HEK293 (cell line): ENCODE data around the gene IL23R.
A peak's percentile ranks its signal among the peaks of the same experiment; 100 is the strongest.

ENCODE experiments used
- CTCF ChIA-PET: fragments of 350-600 bp; formaldehyde crosslinking; extraction: SDS; loops from one replicate; lab custom pipeline; 2021; ENCODE audit warnings: antibody characterized with exemption; lab: Yijun Ruan, JAX
- POLR2A ChIA-PET: fragments of 300-600 bp; formaldehyde crosslinking; extraction: SDS; loops from one replicate; lab custom pipeline; 2020; ENCODE audit warnings: antibody characterized with exemption, inconsistent platforms; lab: Yijun Ruan, JAX
- H3K27ac ChIP-seq: fragments of 200-500 bp; sonication (Bioruptor generic); 2 replicates; pipeline ENCODE4 v1.5.1; 2014; ENCODE audit warnings: low read depth, low read length, control low read depth, inconsistent platforms; ENCODE audit errors: extremely low read depth
- H3K36me3 ChIP-seq, 2 experiments: fragments of 200-500 bp in 1 of 2; sonication (Bioruptor generic) in 1 of 2; 1 replicate in 1 of 2; 2 replicates in 1 of 2; pipeline ENCODE4 v1.5.1; 2014 to 2017; ENCODE audit warnings: inconsistent platforms in 2 of 2, low read length in 2 of 2; ENCODE audit not compliant: control insufficient read depth in 2 of 2, insufficient read depth in 1 of 2
- H3K4me1 ChIP-seq: fragments of 200-500 bp; sonication (Bioruptor generic); 2 replicates; pipeline ENCODE4 v1.5.1; 2014; ENCODE audit warnings: mild to moderate bottlenecking, low read length, inconsistent platforms; ENCODE audit not compliant: control insufficient read depth, insufficient read depth
- H3K4me3 ChIP-seq: 2 replicates; pipeline ENCODE4 v1.5.1; 2011; ENCODE audit warnings: low read depth, mild to moderate bottlenecking, control low read depth, low read length, moderate library complexity
- H3K9me3 ChIP-seq: fragments of 200-500 bp; sonication (Bioruptor generic); 2 replicates; pipeline ENCODE4 v1.5.1; 2014; ENCODE audit warnings: low read depth, low read length, inconsistent platforms; ENCODE audit not compliant: control insufficient read depth, insufficient read depth
- SETDB1 ChIP-seq: IDR thresholded peaks from one replicate; pipeline ENCODE4 v1.6.1; 2017; ENCODE audit warnings: mild to moderate bottlenecking, low read length, moderate library complexity, mixed read lengths; ENCODE audit not compliant: insufficient read length
- ZNF112 ChIP-seq: fragments of 450-650 bp; formaldehyde crosslinking; IDR thresholded peaks from 2 replicates; pipeline ENCODE4 v1.5.0; 2017; ENCODE audit warnings: missing biosample characterization, missing genetic modification characterization
- ZNF155 ChIP-seq: fragments of 450-650 bp; formaldehyde crosslinking; IDR thresholded peaks from 2 replicates; pipeline ENCODE4 v1.5.1; 2016; ENCODE audit warnings: missing biosample characterization, missing genetic modification characterization
- ZNF169 ChIP-seq: fragments of 450-650 bp; formaldehyde crosslinking; IDR thresholded peaks from 2 replicates; pipeline ENCODE4 v1.5.1; 2016; ENCODE audit warnings: missing biosample characterization, missing genetic modification characterization
- ZNF366 ChIP-seq: fragments of 450-650 bp; formaldehyde crosslinking; conservative IDR thresholded peaks from 2 replicates; pipeline ENCODE4 v1.5.1; 2016; ENCODE audit warnings: missing biosample characterization, missing genetic modification characterization
- ZNF423 ChIP-seq: fragments of 450-650 bp; formaldehyde crosslinking; IDR thresholded peaks from 2 replicates; pipeline ENCODE4 v1.5.1; 2016; ENCODE audit warnings: missing biosample characterization, missing genetic modification characterization
- ZNF488 ChIP-seq: fragments of 450-650 bp; formaldehyde crosslinking; IDR thresholded peaks from 2 replicates; pipeline ENCODE4 v1.5.1; 2016; ENCODE audit warnings: missing biosample characterization, missing genetic modification characterization
- ZNF530 ChIP-seq: fragments of 450-650 bp; formaldehyde crosslinking; IDR thresholded peaks from 2 replicates; pipeline ENCODE4 v1.5.1; 2016; ENCODE audit warnings: low read depth, missing biosample characterization, missing genetic modification characterization
- ZNF571 ChIP-seq: fragments of 450-650 bp; formaldehyde crosslinking; IDR thresholded peaks from 2 replicates; pipeline ENCODE4 v1.5.0; 2017; ENCODE audit warnings: missing biosample characterization, missing genetic modification characterization
- ZNF624 ChIP-seq: fragments of 450-650 bp; formaldehyde crosslinking; IDR thresholded peaks from 2 replicates; pipeline ENCODE4 v1.5.1; 2017; ENCODE audit warnings: missing biosample characterization, missing genetic modification characterization
- ZNF768 ChIP-seq: fragments of 450-650 bp; formaldehyde crosslinking; IDR thresholded peaks from 2 replicates; pipeline ENCODE4 v1.5.1; 2018; ENCODE audit warnings: missing biosample characterization, mild to moderate bottlenecking, missing genetic modification characterization
- ZNF776 ChIP-seq: fragments of 450-650 bp; formaldehyde crosslinking; IDR thresholded peaks from 2 replicates; pipeline ENCODE4 v1.5.0; 2017; ENCODE audit warnings: missing biosample characterization, missing genetic modification characterization, borderline replicate concordance
- ZSCAN23 ChIP-seq: fragments of 450-650 bp; formaldehyde crosslinking; IDR thresholded peaks from 2 replicates; pipeline ENCODE4 v1.5.1; 2016; ENCODE audit warnings: missing biosample characterization, missing genetic modification characterization
- TF ChIP-seq, protein P1 (sequence below): fragments of 450-650 bp; formaldehyde crosslinking; conservative IDR thresholded peaks from 2 replicates; pipeline ENCODE4 v1.5.1; 2016; ENCODE audit warnings: low read depth, missing biosample characterization, missing genetic modification characterization
- TF ChIP-seq, protein P2 (sequence below): fragments of 450-650 bp; formaldehyde crosslinking; IDR thresholded peaks from 2 replicates; pipeline ENCODE4 v1.5.1; 2016; ENCODE audit warnings: missing biosample characterization, missing genetic modification characterization

IL23R gene

GRCh38 chr1:67118646-67119045 lies 47.6 kb upstream of the IL23R start:
- CTCF ChIA-PET, result interaction anchor here (1.1 kb wide), 1 partner anchor 16 kb away, joined by 4 read pairs; no protein-coding TSS in a partner anchor
- TF ChIP-seq ZNF112 (no peak), ZNF169 (no peak), SETDB1 (no peak), ZNF155 (tag by site-specific recombination) (no peak), ZNF571 (tag by site-specific recombination) (no peak), ZNF624 (tag by site-specific recombination) (no peak), ZNF366 (tag by site-specific recombination) (no peak), ZNF768 (tag by site-specific recombination) (no peak), ZSCAN23 (tag by site-specific recombination) (no peak), ZNF776 (tag by site-specific recombination) (no peak)
- TF ChIP-seq, protein P1, sequence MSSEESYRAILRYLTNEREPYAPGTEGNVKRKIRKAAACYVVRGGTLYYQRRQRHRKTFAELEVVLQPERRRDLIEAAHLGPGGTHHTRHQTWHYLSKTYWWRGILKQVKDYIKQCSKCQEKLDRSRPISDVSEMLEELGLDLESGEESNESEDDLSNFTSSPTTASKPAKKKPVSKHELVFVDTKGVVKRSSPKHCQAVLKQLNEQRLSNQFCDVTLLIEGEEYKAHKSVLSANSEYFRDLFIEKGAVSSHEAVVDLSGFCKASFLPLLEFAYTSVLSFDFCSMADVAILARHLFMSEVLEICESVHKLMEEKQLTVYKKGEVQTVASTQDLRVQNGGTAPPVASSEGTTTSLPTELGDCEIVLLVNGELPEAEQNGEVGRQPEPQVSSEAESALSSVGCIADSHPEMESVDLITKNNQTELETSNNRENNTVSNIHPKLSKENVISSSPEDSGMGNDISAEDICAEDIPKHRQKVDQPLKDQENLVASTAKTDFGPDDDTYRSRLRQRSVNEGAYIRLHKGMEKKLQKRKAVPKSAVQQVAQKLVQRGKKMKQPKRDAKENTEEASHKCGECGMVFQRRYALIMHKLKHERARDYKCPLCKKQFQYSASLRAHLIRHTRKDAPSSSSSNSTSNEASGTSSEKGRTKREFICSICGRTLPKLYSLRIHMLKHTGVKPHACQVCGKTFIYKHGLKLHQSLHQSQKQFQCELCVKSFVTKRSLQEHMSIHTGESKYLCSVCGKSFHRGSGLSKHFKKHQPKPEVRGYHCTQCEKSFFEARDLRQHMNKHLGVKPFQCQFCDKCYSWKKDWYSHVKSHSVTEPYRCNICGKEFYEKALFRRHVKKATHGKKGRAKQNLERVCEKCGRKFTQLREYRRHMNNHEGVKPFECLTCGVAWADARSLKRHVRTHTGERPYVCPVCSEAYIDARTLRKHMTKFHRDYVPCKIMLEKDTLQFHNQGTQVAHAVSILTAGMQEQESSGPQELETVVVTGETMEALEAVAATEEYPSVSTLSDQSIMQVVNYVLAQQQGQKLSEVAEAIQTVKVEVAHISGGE (tag by site-specific recombination), result no peak
- TF ChIP-seq, protein P2, sequence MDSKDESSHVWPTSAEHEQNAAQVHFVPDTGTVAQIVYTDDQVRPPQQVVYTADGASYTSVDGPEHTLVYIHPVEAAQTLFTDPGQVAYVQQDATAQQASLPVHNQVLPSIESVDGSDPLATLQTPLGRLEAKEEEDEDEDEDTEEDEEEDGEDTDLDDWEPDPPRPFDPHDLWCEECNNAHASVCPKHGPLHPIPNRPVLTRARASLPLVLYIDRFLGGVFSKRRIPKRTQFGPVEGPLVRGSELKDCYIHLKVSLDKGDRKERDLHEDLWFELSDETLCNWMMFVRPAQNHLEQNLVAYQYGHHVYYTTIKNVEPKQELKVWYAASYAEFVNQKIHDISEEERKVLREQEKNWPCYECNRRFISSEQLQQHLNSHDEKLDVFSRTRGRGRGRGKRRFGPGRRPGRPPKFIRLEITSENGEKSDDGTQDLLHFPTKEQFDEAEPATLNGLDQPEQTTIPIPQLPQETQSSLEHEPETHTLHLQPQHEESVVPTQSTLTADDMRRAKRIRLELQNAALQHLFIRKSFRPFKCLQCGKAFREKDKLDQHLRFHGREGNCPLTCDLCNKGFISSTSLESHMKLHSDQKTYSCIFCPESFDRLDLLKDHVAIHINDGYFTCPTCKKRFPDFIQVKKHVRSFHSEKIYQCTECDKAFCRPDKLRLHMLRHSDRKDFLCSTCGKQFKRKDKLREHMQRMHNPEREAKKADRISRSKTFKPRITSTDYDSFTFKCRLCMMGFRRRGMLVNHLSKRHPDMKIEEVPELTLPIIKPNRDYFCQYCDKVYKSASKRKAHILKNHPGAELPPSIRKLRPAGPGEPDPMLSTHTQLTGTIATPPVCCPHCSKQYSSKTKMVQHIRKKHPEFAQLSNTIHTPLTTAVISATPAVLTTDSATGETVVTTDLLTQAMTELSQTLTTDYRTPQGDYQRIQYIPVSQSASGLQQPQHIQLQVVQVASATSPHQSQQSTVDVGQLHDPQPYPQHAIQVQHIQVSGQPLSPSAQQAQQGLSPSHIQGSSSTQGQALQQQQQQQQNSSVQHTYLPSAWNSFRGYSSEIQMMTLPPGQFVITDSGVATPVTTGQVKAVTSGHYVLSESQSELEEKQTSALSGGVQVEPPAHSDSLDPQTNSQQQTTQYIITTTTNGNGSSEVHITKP (tag by site-specific recombination), result no peak
- Histone ChIP-seq H3K27ac (no peak overlapping the region), H3K36me3 (no peaks in the 10 kb centered on the region), H3K9me3 (no peaks in the 10 kb centered on the region), H3K4me3 (no peak overlapping the region), H3K4me1 (no peaks in the 10 kb centered on the region)
- POLR2A ChIA-PET, result no interaction called here

DNA sequence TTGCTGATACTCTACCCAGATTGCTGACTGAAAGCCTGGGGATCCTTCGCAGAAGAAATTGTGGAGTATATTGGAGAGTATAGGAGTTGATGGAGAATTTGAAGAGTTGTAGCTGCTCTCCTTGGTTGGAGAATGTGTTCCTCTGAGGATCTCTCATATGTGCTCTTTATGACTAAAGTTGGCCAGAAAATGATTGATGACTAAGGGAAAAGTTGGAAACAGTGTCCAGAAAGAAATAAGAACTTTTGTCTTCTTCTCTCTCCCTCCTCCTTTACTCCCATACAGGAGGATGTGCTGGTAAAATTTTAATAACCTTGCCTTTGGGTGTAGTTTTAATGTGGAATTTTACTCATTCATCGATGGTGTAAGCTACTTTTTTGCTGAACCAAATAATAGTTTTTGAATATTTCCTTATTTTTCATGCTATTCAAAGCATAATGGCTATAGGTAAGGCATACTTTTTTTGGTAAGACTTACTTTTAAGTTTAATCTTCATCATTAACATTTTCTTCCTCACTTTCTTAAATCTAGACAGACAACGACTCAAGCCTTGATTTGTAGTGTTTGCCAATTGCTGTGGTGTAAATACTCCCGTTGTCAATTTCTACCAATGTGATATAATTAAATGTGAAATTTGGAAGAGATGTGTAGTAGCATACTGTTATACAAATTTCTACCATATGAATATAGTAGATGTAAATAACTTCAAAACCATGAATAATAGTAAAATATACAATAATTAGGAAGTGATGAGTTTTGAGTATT lies 45.2 kb upstream of the IL23R start:
- TF ChIP-seq ZNF488 (tag by site-specific recombination), result no peak
- TF ChIP-seq ZNF423 (tag by site-specific recombination), result no peak
- peak; percentile 92 for TF ChIP-seq ZNF112
- no peak for TF ChIP-seq ZNF530 (tag by site-specific recombination)
- POLR2A ChIA-PET, result no interaction called here
- CTCF ChIA-PET, result interaction anchor here (1.1 kb wide), 1 partner anchor 28 kb away, joined by 3 read pairs; no protein-coding TSS in a partner anchor

More for the DNA sequence above, 45.2 kb upstream of the IL23R start:
- Histone ChIP-seq H3K36me3 (no peaks in the 10 kb centered on the region), H3K4me3 (no peak overlapping the region), H3K9me3 (no peaks in the 10 kb centered on the region), H3K27ac (no peak overlapping the region), H3K4me1 (no peaks in the 10 kb centered on the region)
